ENCODE data around the gene INPP4B.

Gene INPP4B

GRCh38 chr4:142846108-142846728, at the start of gene INPP4B:
TSS of gene INPP4B (minus strand) at chr4:142846301.
- DNase-seq (peak; percentile 53 to 54), ATAC-seq (peak; percentile 71)
- Mint-ChIP-seq H3K9me3 (no peaks in the 10 kb centered on the region), H3K27me3 (peaks cover 55% of the 10 kb centered on the region), H3K4me3 (peak within 1 kb of the TSS; percentile 93 to 94), H3K4me1 (peaks cover 35% of the 10 kb centered on the region), H3K27ac (peak within 1 kb of the TSS; percentile 48 to 82)

- H3K4me3 Mint-ChIP-seq: no peak overlapping the region
- ATAC-seq (no peak), DNase-seq (no peak)
- no peaks in the 10 kb centered on the region for H3K4me1 Mint-ChIP-seq
- no peaks in the 10 kb centered on the region for H3K27me3 Mint-ChIP-seq
- no peak overlapping the region for H3K27ac Mint-ChIP-seq
- H3K9me3 Mint-ChIP-seq: peaks cover 21 to 41% of the 10 kb centered on the region in 2 donors
These were observed 46.9 kb upstream of the INPP4B start for GRCh38 chr4:142893012-142893411.

GRCh38 chr4:142886566-142886965, 40.5 kb upstream of the INPP4B start:
- no peak for ATAC-seq
- H3K4me3 Mint-ChIP-seq: no peak overlapping the region
- H3K4me1 Mint-ChIP-seq: no peaks in the 10 kb centered on the region
- H3K9me3 Mint-ChIP-seq: no peaks in the 10 kb centered on the region
- H3K27me3 Mint-ChIP-seq: no peaks in the 10 kb centered on the region
- H3K27ac Mint-ChIP-seq: no peak overlapping the region
- DNase-seq: no peak

GRCh38 chr4:142883040-142883832, 37.1 kb upstream of the INPP4B start:
- H3K4me3 Mint-ChIP-seq: no peak overlapping the region
- DNase-seq (no peak), ATAC-seq (no peak)
- H3K4me1 Mint-ChIP-seq: no peaks in the 10 kb centered on the region
- H3K9me3 Mint-ChIP-seq: no peaks in the 10 kb centered on the region
- no peaks in the 10 kb centered on the region for H3K27me3 Mint-ChIP-seq
- H3K27ac Mint-ChIP-seq: no peak overlapping the region

GRCh38 chr4:142882159-142882558, 36.1 kb upstream of the INPP4B start:
- no peak for ATAC-seq
- no peak for DNase-seq
- Mint-ChIP-seq H3K9me3 (no peaks in the 10 kb centered on the region), H3K4me1 (no peaks in the 10 kb centered on the region), H3K4me3 (no peak overlapping the region), H3K27me3 (no peaks in the 10 kb centered on the region), H3K27ac (no peak overlapping the region)

GRCh38 chr4:142881331-142881730, 35.2 kb upstream of the INPP4B start:
- no peak for DNase-seq
- no peaks in the 10 kb centered on the region for H3K27me3 Mint-ChIP-seq
- H3K9me3 Mint-ChIP-seq: no peaks in the 10 kb centered on the region
- no peak for ATAC-seq
- H3K4me3 Mint-ChIP-seq: no peak overlapping the region
- H3K4me1 Mint-ChIP-seq: no peaks in the 10 kb centered on the region
- no peak overlapping the region for H3K27ac Mint-ChIP-seq

- no peak overlapping the region for H3K27ac Mint-ChIP-seq
- peaks cover 7 to 8% of the 10 kb centered on the region in 2 donors for H3K9me3 Mint-ChIP-seq
- H3K4me1 Mint-ChIP-seq: no peaks in the 10 kb centered on the region
- peaks cover 1% of the 10 kb centered on the region for H3K27me3 Mint-ChIP-seq
- no peak for ATAC-seq
- DNase-seq: no peak
- H3K4me3 Mint-ChIP-seq: no peak overlapping the region
These were observed 29.0 kb upstream of the INPP4B start for GRCh38 chr4:142875117-142875516.

- Mint-ChIP-seq H3K9me3 (peaks cover 7 to 8% of the 10 kb centered on the region in 2 donors), H3K4me1 (no peaks in the 10 kb centered on the region), H3K4me3 (no peak overlapping the region), H3K27me3 (peaks cover 6% of the 10 kb centered on the region), H3K27ac (no peak overlapping the region)
- ATAC-seq (no peak), DNase-seq (no peak)
These were observed 28.6 kb upstream of the INPP4B start for GRCh38 chr4:142874684-142875083.

- Mint-ChIP-seq H3K27ac (no peak overlapping the region), H3K4me1 (no peaks in the 10 kb centered on the region), H3K27me3 (peaks cover 8% of the 10 kb centered on the region), H3K9me3 (peaks cover 0 to 4% of the 10 kb centered on the region in 2 donors), H3K4me3 (no peak overlapping the region)
- no peak for ATAC-seq
- DNase-seq: no peak
These were observed 20.6 kb upstream of the INPP4B start for GRCh38 chr4:142866685-142867084.

- H3K9me3 Mint-ChIP-seq: no peaks in the 10 kb centered on the region
These were observed 15.2 kb upstream of the INPP4B start for GRCh38 chr4:142861351-142861750.

GRCh38 chr4:142858965-142859364, 12.9 kb upstream of the INPP4B start:
- no peak for DNase-seq
- no peaks in the 10 kb centered on the region for H3K4me1 Mint-ChIP-seq
- no peak for ATAC-seq
- H3K27ac Mint-ChIP-seq: no peak overlapping the region
- no peaks in the 10 kb centered on the region for H3K9me3 Mint-ChIP-seq
- H3K27me3 Mint-ChIP-seq: peaks cover 19% of the 10 kb centered on the region
- H3K4me3 Mint-ChIP-seq: no peak overlapping the region

More at GRCh38 chr4:142861351-142861750, 15.2 kb upstream of the INPP4B start:
- DNase-seq: no peak
- no peak for ATAC-seq
- Mint-ChIP-seq H3K27me3 (peaks cover 11% of the 10 kb centered on the region), H3K4me1 (no peaks in the 10 kb centered on the region), H3K4me3 (no peak overlapping the region), H3K27ac (no peak overlapping the region)

GRCh38 chr4:142858446-142858845, 12.3 kb upstream of the INPP4B start:
- ATAC-seq (no peak), DNase-seq (no peak)
- Mint-ChIP-seq H3K4me1 (no peaks in the 10 kb centered on the region), H3K27ac (no peak overlapping the region), H3K4me3 (no peak overlapping the region), H3K27me3 (peaks cover 19% of the 10 kb centered on the region), H3K9me3 (no peaks in the 10 kb centered on the region)

- DNase-seq (no peak), ATAC-seq (no peak)
- H3K4me3 Mint-ChIP-seq: no peak overlapping the region
- no peak overlapping the region for H3K27ac Mint-ChIP-seq
- H3K4me1 Mint-ChIP-seq: no peaks in the 10 kb centered on the region
- peaks cover 26% of the 10 kb centered on the region for H3K27me3 Mint-ChIP-seq
- H3K9me3 Mint-ChIP-seq: no peaks in the 10 kb centered on the region
These were observed 10.5 kb upstream of the INPP4B start for GRCh38 chr4:142856576-142856975.

GRCh38 chr4:142850478-142850877, 4.4 kb upstream of the INPP4B start:
- H3K27me3 Mint-ChIP-seq: peaks cover 52% of the 10 kb centered on the region
- no peak overlapping the region for H3K4me3 Mint-ChIP-seq
- DNase-seq: no peak
- no peak for ATAC-seq
- peaks cover 21% of the 10 kb centered on the region for H3K4me1 Mint-ChIP-seq
- no peak overlapping the region for H3K27ac Mint-ChIP-seq
- no peaks in the 10 kb centered on the region for H3K9me3 Mint-ChIP-seq

- ATAC-seq (peak; percentile 89), DNase-seq (peak; percentile 61 to 77)
- no peak overlapping the region for H3K27ac Mint-ChIP-seq
- peaks cover 35% of the 10 kb centered on the region for H3K4me1 Mint-ChIP-seq
- H3K27me3 Mint-ChIP-seq: peaks cover 55% of the 10 kb centered on the region
- H3K4me3 Mint-ChIP-seq: peak overlapping the region; percentile 93 to 94
- H3K9me3 Mint-ChIP-seq: no peaks in the 10 kb centered on the region
These were observed 862 bp upstream of the INPP4B start for GRCh38 chr4:142846729-142847596.
